MCF 10A (cell line): ENCODE results near the gene RPS19. TPM values are rescaled to one million over a fixed set of nuclear protein-coding genes. Genes with fewer than 3 reads are reported as not detected.

Experiments
- BruUV-seq: library from RNA; stranded (reverse); fragments of 400-500 nt; replicated peaks from 2 replicates; lab custom pipeline; 2021; lab: Mats Ljungman, UMichigan
- CTCF ChIA-PET: fragments of 300-600 bp; sonication (Branson Sonifier 250); formaldehyde crosslinking; extraction: SDS; loops from one replicate; lab custom pipeline; 2021; ENCODE audit warnings: antibody characterized with exemption, inconsistent platforms; lab: Yijun Ruan, JAX
- POLR2A ChIA-PET: fragments of 300-600, 350-650 bp; sonication (Branson Sonifier 250); formaldehyde crosslinking; extraction: SDS; loops from one replicate; lab custom pipeline; 2020; ENCODE audit warnings: antibody characterized with exemption, inconsistent platforms; lab: Yijun Ruan, JAX
- DNase-seq: peaks from one replicate; pipeline ENCODE4 v3.0.0-alpha.2; 2018; ENCODE audit not compliant: unreplicated experiment
- H3K27ac Mint-ChIP-seq: one replicate; pipeline ENCODE4 v1.8.0; 2022; ENCODE audit warnings: mild to moderate bottlenecking, low read depth, mixed read lengths; ENCODE audit not compliant: unreplicated experiment
- H3K27me3 Mint-ChIP-seq: one replicate; pipeline ENCODE4 v1.8.0; 2022; ENCODE audit warnings: mixed read lengths; ENCODE audit not compliant: insufficient read depth, unreplicated experiment
- H3K36me3 Mint-ChIP-seq: one replicate; pipeline ENCODE4 v1.8.0; 2022; ENCODE audit warnings: mild to moderate bottlenecking, moderate library complexity, mixed read lengths; ENCODE audit not compliant: insufficient read depth, unreplicated experiment
- H3K4me1 Mint-ChIP-seq: one replicate; pipeline ENCODE4 v1.8.0; 2022; ENCODE audit warnings: mixed read lengths; ENCODE audit not compliant: insufficient read depth, unreplicated experiment
- H3K4me3 Mint-ChIP-seq: one replicate; pipeline ENCODE4 v1.8.0; 2022; ENCODE audit warnings: mild to moderate bottlenecking, moderate library complexity, mixed read lengths; ENCODE audit not compliant: unreplicated experiment
- H3K9me3 Mint-ChIP-seq: one replicate; pipeline ENCODE4 v1.8.0; 2022; ENCODE audit warnings: mixed read lengths; ENCODE audit not compliant: unreplicated experiment
- CTCF ChIP-seq: fragments of 200-600 bp; IDR thresholded peaks from one replicate; pipeline ENCODE4 v1.8.0; 2022; ENCODE audit warnings: antibody characterized with exemption, mild to moderate bottlenecking; ENCODE audit not compliant: unreplicated experiment
- intact Hi-C: fragments of 100-400 bp; cut with micrococcal nuclease; formaldehyde crosslinking; loops from 2 replicates; pipeline ENCODE4 v1.14.1; 2022
- total RNA-seq: library from RNA; stranded (reverse); gene quantifications from 2 replicates; pipeline ENCODE4 v1.2.3, GENCODE V29; 2022

RPS19 gene
- total RNA-seq, 1 experiment from 2014 or later: 3,060 TPM

GRCh38 chr19:41910240-41910991, 50.4 kb downstream of the RPS19 start:
- CTCF ChIA-PET: no interaction called here
- no TSS peak for BruUV-seq

GRCh38 chr19:41910992-41911888, 51.2 kb downstream of the RPS19 start:
- TF ChIP-seq CTCF: no peak
- ChIA-PET POLR2A (interaction anchor here (0.6 to 1.0 kb wide), 4 partner anchors 13 to 63 kb away, joined by 3 read pairs; no protein-coding TSS in a partner anchor), CTCF (interaction anchor here (0.6 kb wide), 1 partner anchor 43 kb away, joined by 4 read pairs; no protein-coding TSS in a partner anchor)
- no peak overlapping the region for H3K4me3 Mint-ChIP-seq
- H3K9me3 Mint-ChIP-seq: no peaks in the 10 kb centered on the region
- H3K36me3 Mint-ChIP-seq: peaks cover 18% of the 10 kb centered on the region
- intact Hi-C loops: no loop called here
- H3K4me1 Mint-ChIP-seq: peaks cover 6% of the 10 kb centered on the region
- no peaks in the 10 kb centered on the region for H3K27me3 Mint-ChIP-seq
- TSS peak; percentile 24 for BruUV-seq
- H3K27ac Mint-ChIP-seq: no peak overlapping the region
- DNase-seq: no peak

More at GRCh38 chr19:41910240-41910991, 50.4 kb downstream of the RPS19 start:
- peak; percentile 14 for DNase-seq
- H3K9me3 Mint-ChIP-seq: no peaks in the 10 kb centered on the region
- TF ChIP-seq CTCF: no peak
- H3K4me3 Mint-ChIP-seq: no peak overlapping the region
- no peaks in the 10 kb centered on the region for H3K27me3 Mint-ChIP-seq
- peaks cover 6% of the 10 kb centered on the region for H3K4me1 Mint-ChIP-seq
- intact Hi-C loops: no loop called here
- no peak overlapping the region for H3K27ac Mint-ChIP-seq
- peaks cover 26% of the 10 kb centered on the region for H3K36me3 Mint-ChIP-seq
- POLR2A ChIA-PET: interaction anchor here (0.7 kb wide), 1 partner anchor 64 kb away, joined by 3 read pairs; no protein-coding TSS in a partner anchor

GRCh38 chr19:41911889-41912731, 52.1 kb downstream of the RPS19 start:
- H3K4me1 Mint-ChIP-seq: peaks cover 6% of the 10 kb centered on the region
- no peaks in the 10 kb centered on the region for H3K27me3 Mint-ChIP-seq
- H3K27ac Mint-ChIP-seq: no peak overlapping the region
- H3K4me3 Mint-ChIP-seq: no peak overlapping the region
- no peak for TF ChIP-seq CTCF
- POLR2A ChIA-PET: interaction anchor here (0.6 to 1.0 kb wide), 3 partner anchors 14 to 28 kb away, joined by 3 read pairs; no protein-coding TSS in a partner anchor
- BruUV-seq: no TSS peak
- CTCF ChIA-PET: interaction anchor here (0.7 kb wide), 2 partner anchors 476 to 1796 kb away, joined by 3 to 4 read pairs; no protein-coding TSS in a partner anchor
- no peaks in the 10 kb centered on the region for H3K9me3 Mint-ChIP-seq
- no peak for DNase-seq
- intact Hi-C loops: no loop called here
- H3K36me3 Mint-ChIP-seq: peaks cover 11% of the 10 kb centered on the region
